ENCODE data around the gene ASMTL. TPM values are rescaled to one million over a fixed set of nuclear protein-coding genes. Genes with fewer than 3 reads are reported as not detected.

Gene ASMTL
- total and polyA plus RNA-seq, 2 of the 13 experiments (the other 11 are each of a cell fraction or from before 2014, with no cell fraction given) = 5.6 to 16.3 TPM

DNA sequence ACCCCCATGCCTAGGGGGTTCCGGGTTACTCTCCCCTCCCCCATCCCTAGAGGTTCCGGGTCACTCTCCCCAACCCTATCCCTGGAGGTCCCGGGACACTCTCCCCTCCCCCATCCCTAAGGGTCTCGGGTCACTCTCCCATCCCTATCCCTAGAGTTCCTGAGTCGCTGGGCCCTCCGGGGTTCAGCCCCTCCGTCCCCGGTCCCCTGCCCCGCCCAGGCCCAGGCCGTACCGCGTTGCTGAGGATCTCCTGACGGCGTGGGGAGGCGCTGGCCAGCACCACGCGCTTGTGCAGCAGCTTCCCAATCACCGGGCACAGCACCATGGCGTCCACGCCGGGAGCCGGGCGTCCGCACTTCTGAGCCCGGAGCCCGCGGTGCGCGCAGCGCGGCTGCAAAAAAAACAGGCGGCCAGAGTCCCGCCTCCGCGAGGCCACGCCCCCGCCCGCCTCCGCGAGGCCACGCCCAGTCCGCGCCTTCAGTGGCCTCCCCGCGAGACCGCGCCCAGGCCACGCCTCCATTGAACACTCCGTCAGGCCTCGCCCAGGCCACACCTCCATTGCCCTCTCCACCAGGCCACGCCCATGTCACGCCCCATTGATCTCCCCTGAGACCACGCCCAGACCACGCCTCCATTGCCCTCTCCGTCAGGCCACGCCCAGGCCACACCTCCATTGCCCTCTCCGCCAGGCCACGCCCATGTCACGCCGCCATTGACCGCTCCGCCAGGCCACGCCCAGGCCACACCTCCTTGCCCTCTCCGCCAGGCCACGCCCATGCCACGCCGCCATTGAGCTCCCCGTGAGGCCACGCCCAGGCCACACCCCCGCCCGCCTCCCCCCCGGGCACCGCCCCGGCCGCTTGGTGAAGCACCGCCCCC is at the start of gene ASMTL (continued):
- TF ChIP-seq SP4 (CRISPR knock-in tag; IDR thresholded peaks at IDR 0.05) (peak; percentile 100), HCFC1 (IDR thresholded peaks at IDR 0.05; ENCODE audit: low read depth, low read length) (peak; percentile 8; the same call in 1 of the 2 replicates), RFXAP (CRISPR knock-in tag; IDR thresholded peaks at IDR 0.05; ENCODE audit: borderline replicate concordance) (peak; percentile 60; the same call in 1 of the 2 replicates), ZNF747 (CRISPR knock-in tag; IDR thresholded peaks at IDR 0.05; ENCODE audit: borderline replicate concordance) (no peak), SAP130 (CRISPR knock-in tag; IDR thresholded peaks at IDR 0.05; ENCODE audit: low read depth) (peak; percentile 67), ZNF660 (CRISPR knock-in tag; IDR thresholded peaks at IDR 0.05; ENCODE audit: borderline replicate concordance, low read depth) (no peak), ZMYM4 (CRISPR knock-in tag; IDR thresholded peaks at IDR 0.05) (peak; percentile 49; the same call in 1 of the 2 replicates), HDAC1 (CRISPR knock-in tag; IDR thresholded peaks at IDR 0.05) (peak; percentile 63; the same call in 1 of the 2 replicates), NFYB (CRISPR knock-in tag; IDR thresholded peaks at IDR 0.05) (peak; percentile 37; the same call in 1 of the 2 replicates), HIVEP1 (CRISPR knock-in tag; IDR thresholded peaks at IDR 0.05) (0 out of 2 replicates have a peak, but pooled peaks have one; percentile 23), YY1 (IDR thresholded peaks at IDR 0.05; ENCODE audit: insufficient read depth, insufficient replicate concordance, low read depth, low read length) (peak; percentile 83), SRSF1 (optimal IDR thresholded peaks at IDR 0.05; ENCODE audit: low read depth, low read length) (peak; percentile 1)
- TF ChIP-seq, protein P1, sequence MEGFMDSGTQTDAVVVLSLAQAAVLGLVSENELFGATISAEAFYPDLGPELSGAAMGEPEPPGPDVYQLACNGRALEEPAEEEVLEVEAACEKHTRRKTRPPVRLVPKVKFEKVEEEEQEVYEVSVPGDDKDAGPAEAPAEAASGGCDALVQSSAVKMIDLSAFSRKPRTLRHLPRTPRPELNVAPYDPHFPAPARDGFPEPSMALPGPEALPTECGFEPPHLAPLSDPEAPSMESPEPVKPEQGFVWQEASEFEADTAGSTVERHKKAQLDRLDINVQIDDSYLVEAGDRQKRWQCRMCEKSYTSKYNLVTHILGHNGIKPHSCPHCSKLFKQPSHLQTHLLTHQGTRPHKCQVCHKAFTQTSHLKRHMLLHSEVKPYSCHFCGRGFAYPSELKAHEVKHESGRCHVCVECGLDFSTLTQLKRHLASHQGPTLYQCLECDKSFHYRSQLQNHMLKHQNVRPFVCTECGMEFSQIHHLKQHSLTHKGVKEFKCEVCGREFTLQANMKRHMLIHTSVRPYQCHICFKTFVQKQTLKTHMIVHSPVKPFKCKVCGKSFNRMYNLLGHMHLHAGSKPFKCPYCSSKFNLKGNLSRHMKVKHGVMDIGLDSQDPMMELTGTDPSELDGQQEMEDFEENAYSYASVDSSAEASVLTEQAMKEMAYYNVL (CRISPR knock-in tag; IDR thresholded peaks at IDR 0.05; ENCODE audit: borderline replicate concordance) = 0 out of 2 replicates have a peak, but pooled peaks have one; percentile 33
- TF ChIP-seq, protein P2, sequence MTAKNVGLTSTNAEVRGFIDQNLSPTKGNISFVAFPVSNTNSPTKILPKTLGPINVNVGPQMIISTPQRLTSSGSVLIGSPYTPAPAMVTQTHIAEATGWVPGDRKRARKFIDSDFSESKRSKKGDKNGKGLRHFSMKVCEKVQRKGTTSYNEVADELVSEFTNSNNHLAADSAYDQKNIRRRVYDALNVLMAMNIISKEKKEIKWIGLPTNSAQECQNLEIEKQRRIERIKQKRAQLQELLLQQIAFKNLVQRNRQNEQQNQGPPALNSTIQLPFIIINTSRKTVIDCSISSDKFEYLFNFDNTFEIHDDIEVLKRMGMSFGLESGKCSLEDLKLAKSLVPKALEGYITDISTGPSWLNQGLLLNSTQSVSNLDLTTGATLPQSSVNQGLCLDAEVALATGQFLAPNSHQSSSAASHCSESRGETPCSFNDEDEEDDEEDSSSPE (CRISPR knock-in tag; IDR thresholded peaks at IDR 0.05) = peak; percentile 51; the same call in 1 of the 2 replicates
- TF ChIP-seq, protein P3, sequence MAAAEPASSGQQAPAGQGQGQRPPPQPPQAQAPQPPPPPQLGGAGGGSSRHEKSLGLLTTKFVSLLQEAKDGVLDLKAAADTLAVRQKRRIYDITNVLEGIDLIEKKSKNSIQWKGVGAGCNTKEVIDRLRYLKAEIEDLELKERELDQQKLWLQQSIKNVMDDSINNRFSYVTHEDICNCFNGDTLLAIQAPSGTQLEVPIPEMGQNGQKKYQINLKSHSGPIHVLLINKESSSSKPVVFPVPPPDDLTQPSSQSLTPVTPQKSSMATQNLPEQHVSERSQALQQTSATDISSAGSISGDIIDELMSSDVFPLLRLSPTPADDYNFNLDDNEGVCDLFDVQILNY (CRISPR knock-in tag; conservative IDR thresholded peaks at IDR 0.05) = 0 out of 2 replicates have a peak, but pooled peaks have one; percentile 30
- TF ChIP-seq, protein P4, sequence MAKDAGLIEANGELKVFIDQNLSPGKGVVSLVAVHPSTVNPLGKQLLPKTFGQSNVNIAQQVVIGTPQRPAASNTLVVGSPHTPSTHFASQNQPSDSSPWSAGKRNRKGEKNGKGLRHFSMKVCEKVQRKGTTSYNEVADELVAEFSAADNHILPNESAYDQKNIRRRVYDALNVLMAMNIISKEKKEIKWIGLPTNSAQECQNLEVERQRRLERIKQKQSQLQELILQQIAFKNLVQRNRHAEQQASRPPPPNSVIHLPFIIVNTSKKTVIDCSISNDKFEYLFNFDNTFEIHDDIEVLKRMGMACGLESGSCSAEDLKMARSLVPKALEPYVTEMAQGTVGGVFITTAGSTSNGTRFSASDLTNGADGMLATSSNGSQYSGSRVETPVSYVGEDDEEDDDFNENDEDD (CRISPR knock-in tag; IDR thresholded peaks at IDR 0.05; ENCODE audit: borderline replicate concordance) = peak; percentile 41; the same call in 1 of the 2 replicates
- TF ChIP-seq, protein P5, sequence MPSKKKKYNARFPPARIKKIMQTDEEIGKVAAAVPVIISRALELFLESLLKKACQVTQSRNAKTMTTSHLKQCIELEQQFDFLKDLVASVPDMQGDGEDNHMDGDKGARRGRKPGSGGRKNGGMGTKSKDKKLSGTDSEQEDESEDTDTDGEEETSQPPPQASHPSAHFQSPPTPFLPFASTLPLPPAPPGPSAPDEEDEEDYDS (CRISPR knock-in tag; IDR thresholded peaks at IDR 0.05) = peak; percentile 96
- TF ChIP-seq, protein P6, sequence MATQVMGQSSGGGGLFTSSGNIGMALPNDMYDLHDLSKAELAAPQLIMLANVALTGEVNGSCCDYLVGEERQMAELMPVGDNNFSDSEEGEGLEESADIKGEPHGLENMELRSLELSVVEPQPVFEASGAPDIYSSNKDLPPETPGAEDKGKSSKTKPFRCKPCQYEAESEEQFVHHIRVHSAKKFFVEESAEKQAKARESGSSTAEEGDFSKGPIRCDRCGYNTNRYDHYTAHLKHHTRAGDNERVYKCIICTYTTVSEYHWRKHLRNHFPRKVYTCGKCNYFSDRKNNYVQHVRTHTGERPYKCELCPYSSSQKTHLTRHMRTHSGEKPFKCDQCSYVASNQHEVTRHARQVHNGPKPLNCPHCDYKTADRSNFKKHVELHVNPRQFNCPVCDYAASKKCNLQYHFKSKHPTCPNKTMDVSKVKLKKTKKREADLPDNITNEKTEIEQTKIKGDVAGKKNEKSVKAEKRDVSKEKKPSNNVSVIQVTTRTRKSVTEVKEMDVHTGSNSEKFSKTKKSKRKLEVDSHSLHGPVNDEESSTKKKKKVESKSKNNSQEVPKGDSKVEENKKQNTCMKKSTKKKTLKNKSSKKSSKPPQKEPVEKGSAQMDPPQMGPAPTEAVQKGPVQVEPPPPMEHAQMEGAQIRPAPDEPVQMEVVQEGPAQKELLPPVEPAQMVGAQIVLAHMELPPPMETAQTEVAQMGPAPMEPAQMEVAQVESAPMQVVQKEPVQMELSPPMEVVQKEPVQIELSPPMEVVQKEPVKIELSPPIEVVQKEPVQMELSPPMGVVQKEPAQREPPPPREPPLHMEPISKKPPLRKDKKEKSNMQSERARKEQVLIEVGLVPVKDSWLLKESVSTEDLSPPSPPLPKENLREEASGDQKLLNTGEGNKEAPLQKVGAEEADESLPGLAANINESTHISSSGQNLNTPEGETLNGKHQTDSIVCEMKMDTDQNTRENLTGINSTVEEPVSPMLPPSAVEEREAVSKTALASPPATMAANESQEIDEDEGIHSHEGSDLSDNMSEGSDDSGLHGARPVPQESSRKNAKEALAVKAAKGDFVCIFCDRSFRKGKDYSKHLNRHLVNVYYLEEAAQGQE (IDR thresholded peaks at IDR 0.05; ENCODE audit: borderline replicate concordance in 1 of 2, low read depth in 1 of 2, low read length in 2 of 2) = peak in 1 of 2 experiments; percentile 77; a peak in 1 of 4 replicates
